SK-N-SH (cell line): ENCODE results near the gene ATXN7. TPM values are rescaled to one million over a fixed set of nuclear protein-coding genes. Genes with fewer than 3 reads are reported as not detected.

Experiments
- CTCF ChIA-PET: fragments of 300-600, 350-600 bp; formaldehyde crosslinking; extraction: SDS; loops from one replicate; lab custom pipeline; 2021; lab: Yijun Ruan, JAX
- POLR2A ChIA-PET: fragments of 350-600 bp; sonication (Branson Sonifier 250); formaldehyde crosslinking; extraction: SDS; loops from one replicate; lab custom pipeline; 2020; ENCODE audit warnings: antibody characterized with exemption, inconsistent platforms; lab: Yijun Ruan, JAX
- DNase-seq: peaks from one replicate; pipeline ENCODE4 v3.0.0; 2012
- H2AFZ ChIP-seq: fragments of 200-600 bp; sonication (generic); 2 replicates; pipeline ENCODE4 v1.8.1; 2016; ENCODE audit warnings: antibody characterized with exemption, mild to moderate bottlenecking, low read depth
- H3F3A ChIP-seq: fragments of 200-600 bp; sonication (generic); replicated peaks from 2 replicates; pipeline ENCODE3; 2016; ENCODE audit warnings: antibody characterized with exemption, mild to moderate bottlenecking; ENCODE audit not compliant: insufficient read depth
- H3K27ac ChIP-seq, 2 experiments: fragments of 200-500 bp in 1 of 2; fragments of 200-600 bp in 1 of 2; sonication (Bioruptor generic) in 1 of 2; sonication (generic), shearing (Covaris generic) in 1 of 2; 2 replicates each; pipeline versions ENCODE4 v1.5.1 to v1.6.1; 2014 to 2016; ENCODE audit warnings: low read depth in 2 of 2, inconsistent platforms in 1 of 2, low read length in 1 of 2, mild to moderate bottlenecking in 1 of 2, mixed read lengths in 1 of 2
- H3K27me3 ChIP-seq: fragments of 200-600 bp; sonication (generic), shearing (Covaris generic); 2 replicates; pipeline ENCODE4 v1.6.1; 2016; ENCODE audit warnings: mixed run types; ENCODE audit not compliant: insufficient read depth
- H3K36me3 ChIP-seq, 2 experiments: fragments of 200-500 bp in 1 of 2; fragments of 200-600 bp in 1 of 2; sonication (Bioruptor generic) in 1 of 2; sonication (generic) in 1 of 2; replicated peaks in 1 of 2; 2 replicates each; pipeline versions ENCODE3 to v1.5.1; 2014 to 2016; ENCODE audit warnings: low read length in 1 of 2, mild to moderate bottlenecking in 1 of 2; ENCODE audit not compliant: insufficient read depth in 2 of 2, control insufficient read depth in 1 of 2
- H3K4me1 ChIP-seq, 2 experiments: fragments of 200-500 bp in 1 of 2; fragments of 200-600 bp in 1 of 2; sonication (Bioruptor generic) in 1 of 2; sonication (generic), shearing (Covaris generic) in 1 of 2; 2 replicates each; pipeline versions ENCODE4 v1.5.1 to v1.6.1; 2014 to 2016; ENCODE audit warnings: low read depth in 1 of 2, low read length in 1 of 2, mixed run types in 1 of 2; ENCODE audit not compliant: insufficient read depth in 2 of 2, control insufficient read depth in 1 of 2
- H3K4me2 ChIP-seq: fragments of 200-600 bp; sonication (generic), shearing (Covaris generic); 2 replicates; pipeline ENCODE4 v1.6.1; 2017; ENCODE audit warnings: mixed run types
- H3K4me3 ChIP-seq, 2 experiments: fragments of 200-500 bp in 1 of 2; fragments of 200-600 bp in 1 of 2; sonication (Bioruptor generic) in 1 of 2; sonication (generic), shearing (Covaris generic) in 1 of 2; 2 replicates each; pipeline versions ENCODE4 v1.5.1 to v1.8.1; 2014 to 2016; ENCODE audit warnings: low read depth in 2 of 2, inconsistent platforms in 1 of 2, low read length in 1 of 2, mild to moderate bottlenecking in 1 of 2, mixed read lengths in 1 of 2, moderate library complexity in 1 of 2
- H3K79me2 ChIP-seq: fragments of 200-600 bp; sonication (generic); 2 replicates; pipeline ENCODE4 v1.8.1; 2017; ENCODE audit warnings: mild to moderate bottlenecking; ENCODE audit not compliant: insufficient read depth
- H3K9ac ChIP-seq: fragments of 200-600 bp; sonication (generic); 2 replicates; pipeline ENCODE4 v1.6.1; 2017; ENCODE audit warnings: mixed run types
- H3K9me2 ChIP-seq: fragments of 200-600 bp; sonication (generic); 2 replicates; pipeline ENCODE4 v1.6.1; 2017; ENCODE audit warnings: mixed run types
- H3K9me3 ChIP-seq: fragments of 200-600 bp; sonication (generic); 2 replicates; pipeline ENCODE4 v1.6.1; 2017; ENCODE audit warnings: mixed run types, mild to moderate bottlenecking, moderate library complexity
- H4K20me1 ChIP-seq: fragments of 200-600 bp; sonication (generic); 2 replicates; pipeline ENCODE4 v1.6.1; 2017; ENCODE audit warnings: mild to moderate bottlenecking, mixed run types; ENCODE audit not compliant: insufficient read depth
- CHD2 ChIP-seq: fragments of 150-350 bp; IDR thresholded peaks from 2 replicates; pipeline ENCODE4 v1.6.1; 2018; ENCODE audit warnings: low read length; ENCODE audit not compliant: partially characterized antibody
- CTCF ChIP-seq: fragments of 200-600 bp; sonication (generic); IDR thresholded peaks from 2 replicates; pipeline ENCODE4 v1.6.1; 2017; ENCODE audit warnings: antibody characterized with exemption, mild to moderate bottlenecking, moderate library complexity
- ELF1 ChIP-seq: IDR thresholded peaks from 2 replicates; pipeline ENCODE4 v1.4.0; 2012
- EP300 ChIP-seq, 2 experiments: IDR thresholded peaks; 2 replicates each; pipeline versions ENCODE4 v1.4.0 to v1.6.1; 2012; ENCODE audit warnings: borderline replicate concordance in 1 of 2, low read depth in 1 of 2, low read length in 1 of 2
- EZH2phosphoT487 ChIP-seq: fragments of 200-600 bp; sonication (generic); IDR thresholded peaks from 2 replicates; pipeline ENCODE4 v1.6.1; 2017; ENCODE audit warnings: low read depth, mixed run types, mild to moderate bottlenecking, antibody characterized with exemption, moderate library complexity, borderline replicate concordance
- FOXJ3 ChIP-seq: sonication (generic); formaldehyde crosslinking; IDR thresholded peaks from 2 replicates; pipeline ENCODE4 v1.5.1; 2020; ENCODE audit warnings: mild to moderate bottlenecking, missing genetic modification reagents
- FOXM1 ChIP-seq: IDR thresholded peaks from 2 replicates; pipeline ENCODE4 v1.4.0; 2012; ENCODE audit warnings: low read depth, mild to moderate bottlenecking
- GABPA ChIP-seq: IDR thresholded peaks from 2 replicates; pipeline ENCODE4 v1.4.0; 2012; ENCODE audit warnings: low read depth, mild to moderate bottlenecking
- GATA2 ChIP-seq: sonication (generic); formaldehyde crosslinking; IDR thresholded peaks from 2 replicates; pipeline ENCODE4 v1.5.0; 2020; ENCODE audit warnings: mild to moderate bottlenecking, missing genetic modification reagents
- MXI1 ChIP-seq: IDR thresholded peaks from 2 replicates; pipeline ENCODE4 v1.6.1; 2012; ENCODE audit warnings: mild to moderate bottlenecking, low read depth, low read length, improper control_type of control experiment
- PBX3 ChIP-seq: IDR thresholded peaks from 2 replicates; pipeline ENCODE4; 2012
- POLR2AphosphoS5 ChIP-seq: IDR thresholded peaks from 2 replicates; pipeline ENCODE4 v1.6.1; 2012; ENCODE audit warnings: low read depth, low read length
- RXRA ChIP-seq: IDR thresholded peaks from 2 replicates; pipeline ENCODE4 v1.4.0; 2012; ENCODE audit warnings: low read depth, mild to moderate bottlenecking, borderline replicate concordance
- SMC3 ChIP-seq: IDR thresholded peaks from 2 replicates; pipeline ENCODE4 v1.6.1; 2012; ENCODE audit warnings: low read depth, low read length, improper control_type of control experiment
- TCF12 ChIP-seq: IDR thresholded peaks from 2 replicates; pipeline ENCODE4 v1.4.0; 2012
- TEAD4 ChIP-seq: IDR thresholded peaks from 2 replicates; pipeline ENCODE4 v1.4.0; 2012; ENCODE audit warnings: mild to moderate bottlenecking, borderline replicate concordance; ENCODE audit not compliant: insufficient read depth
- WGBS: methylation state at CpG from one replicate; pipeline ENCODE4 v1.1.6; 2017; ENCODE audit warnings: low lambda C conversion rate; 5-methylcytosine and 5-hydroxymethylcytosine counted together
- polyA plus RNA-seq, 3 experiments: library from polyadenylated mRNA; depleted of rRNA; stranded (reverse); fragments of >200 nt; gene quantifications; 2 replicates each; pipeline ENCODE4 v1.2.3, GENCODE V29; 2012
- TF ChIP-seq, protein P1 (sequence below): IDR thresholded peaks from 2 replicates; pipeline ENCODE4 v1.4.0; 2012; ENCODE audit warnings: low read depth
- TF ChIP-seq, protein P2 (sequence below): IDR thresholded peaks from 2 replicates; pipeline ENCODE4 v1.4.0; 2012; ENCODE audit warnings: low read depth, borderline replicate concordance
- TF ChIP-seq, protein P3 (sequence below): fragments of 150-350 bp; IDR thresholded peaks from 2 replicates; pipeline ENCODE4 v1.6.1; 2017; ENCODE audit warnings: antibody characterized with exemption, low read length, low read depth, borderline replicate concordance

Gene ATXN7
- polyA plus RNA-seq, 1 of the 3 experiments (the other 2 are of a cell fraction) = 6.2 TPM

- TF ChIP-seq FOXJ3 (CRISPR knock-in tag) (no peak), PBX3 (no peak), EP300 (IDR thresholded peaks at IDR 0.05; ENCODE audit: borderline replicate concordance in 1 of 2, low read depth in 1 of 2, low read length in 1 of 2) (no peak), TCF12 (no peak), CTCF (no peak)
- TF ChIP-seq, protein P1, sequence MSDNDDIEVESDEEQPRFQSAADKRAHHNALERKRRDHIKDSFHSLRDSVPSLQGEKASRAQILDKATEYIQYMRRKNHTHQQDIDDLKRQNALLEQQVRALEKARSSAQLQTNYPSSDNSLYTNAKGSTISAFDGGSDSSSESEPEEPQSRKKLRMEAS = no peak
Measured at GRCh38 chr3:63990204-63990603, 126.5 kb downstream of the ATXN7 start (continued).

GRCh38 chr3:63990733-63991132 is 127.1 kb downstream of the ATXN7 start:
- 92% methylated on average over 5 of the region's 5 CpGs for WGBS
- ChIA-PET CTCF (interaction anchor here (1.2 to 8.5 kb wide), 5 partner anchors 12 to 493 kb away, joined by 3 to 118 read pairs (median 5); partner anchors contain the start of gene C3orf49), POLR2A (no interaction called here)
- no peaks in the 10 kb centered on the region for H3F3A ChIP-seq
- peaks cover 29 to 78% of the 10 kb centered on the region in 2 experiments for H3K36me3 ChIP-seq
- no peak overlapping the region for H3K9ac ChIP-seq
- no peak for TF ChIP-seq GATA2 (CRISPR knock-in tag)
- no peak for TF ChIP-seq TCF12
- no peaks in the 10 kb centered on the region for H3K27me3 ChIP-seq
- no peaks in the 10 kb centered on the region for H4K20me1 ChIP-seq
- H3K4me2 ChIP-seq = no peak overlapping the region
- H3K9me3 ChIP-seq = no peaks in the 10 kb centered on the region
- no peaks in the 10 kb centered on the region for H3K79me2 ChIP-seq
- no peak overlapping the region for H3K27ac ChIP-seq
- H2AFZ ChIP-seq = no peak overlapping the region
- H3K4me3 ChIP-seq = no peak overlapping the region
- no peaks in the 10 kb centered on the region for H3K9me2 ChIP-seq
- DNase-seq = no peak
- H3K4me1 ChIP-seq = no peaks in the 10 kb centered on the region

GRCh38 chr3:63991666-63992065 is 128.0 kb downstream of the ATXN7 start:
- Histone ChIP-seq H3K4me3 (no peak overlapping the region), H3K4me1 (no peaks in the 10 kb centered on the region), H3K36me3 (peaks cover 31 to 83% of the 10 kb centered on the region in 2 experiments), H3K9me3 (no peaks in the 10 kb centered on the region), H3K27ac (no peak overlapping the region), H3K4me2 (no peak overlapping the region), H3K79me2 (no peaks in the 10 kb centered on the region), H3K27me3 (no peaks in the 10 kb centered on the region), H4K20me1 (no peaks in the 10 kb centered on the region), H3F3A (no peaks in the 10 kb centered on the region), H3K9me2 (no peaks in the 10 kb centered on the region), H3K9ac (no peak overlapping the region), H2AFZ (no peak overlapping the region)
- ChIA-PET POLR2A (no interaction called here), CTCF (interaction anchor here (0.6 to 8.5 kb wide), 7 partner anchors 13 to 1580 kb away, joined by 3 to 118 read pairs (median 5); no protein-coding TSS in a partner anchor)
- WGBS = 94% methylated on average over 3 of the region's 3 CpGs
- no peak for DNase-seq
- TF ChIP-seq, protein P2, sequence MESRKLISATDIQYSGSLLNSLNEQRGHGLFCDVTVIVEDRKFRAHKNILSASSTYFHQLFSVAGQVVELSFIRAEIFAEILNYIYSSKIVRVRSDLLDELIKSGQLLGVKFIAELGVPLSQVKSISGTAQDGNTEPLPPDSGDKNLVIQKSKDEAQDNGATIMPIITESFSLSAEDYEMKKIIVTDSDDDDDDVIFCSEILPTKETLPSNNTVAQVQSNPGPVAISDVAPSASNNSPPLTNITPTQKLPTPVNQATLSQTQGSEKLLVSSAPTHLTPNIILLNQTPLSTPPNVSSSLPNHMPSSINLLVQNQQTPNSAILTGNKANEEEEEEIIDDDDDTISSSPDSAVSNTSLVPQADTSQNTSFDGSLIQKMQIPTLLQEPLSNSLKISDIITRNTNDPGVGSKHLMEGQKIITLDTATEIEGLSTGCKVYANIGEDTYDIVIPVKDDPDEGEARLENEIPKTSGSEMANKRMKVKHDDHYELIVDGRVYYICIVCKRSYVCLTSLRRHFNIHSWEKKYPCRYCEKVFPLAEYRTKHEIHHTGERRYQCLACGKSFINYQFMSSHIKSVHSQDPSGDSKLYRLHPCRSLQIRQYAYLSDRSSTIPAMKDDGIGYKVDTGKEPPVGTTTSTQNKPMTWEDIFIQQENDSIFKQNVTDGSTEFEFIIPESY = no peak
- TF ChIP-seq PBX3 (no peak), FOXJ3 (CRISPR knock-in tag) (no peak), RXRA (no peak), SMC3 (no peak), MXI1 (no peak), TEAD4 (no peak), FOXM1 (no peak), GABPA (no peak), EZH2phosphoT487 (no peak), POLR2AphosphoS5 (no peak), CHD2 (no peak), ELF1 (no peak)
- TF ChIP-seq, protein P3, sequence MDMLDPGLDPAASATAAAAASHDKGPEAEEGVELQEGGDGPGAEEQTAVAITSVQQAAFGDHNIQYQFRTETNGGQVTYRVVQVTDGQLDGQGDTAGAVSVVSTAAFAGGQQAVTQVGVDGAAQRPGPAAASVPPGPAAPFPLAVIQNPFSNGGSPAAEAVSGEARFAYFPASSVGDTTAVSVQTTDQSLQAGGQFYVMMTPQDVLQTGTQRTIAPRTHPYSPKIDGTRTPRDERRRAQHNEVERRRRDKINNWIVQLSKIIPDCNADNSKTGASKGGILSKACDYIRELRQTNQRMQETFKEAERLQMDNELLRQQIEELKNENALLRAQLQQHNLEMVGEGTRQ = no peak
